Breast epithelium (tissue), 3 donors: Measurements from ENCODE around the gene SETD7.

Source experiments
- POLR2A ChIP-seq: fragments of 450-650 bp; IDR thresholded peaks from one replicate; pipeline ENCODE4 v1.6.1; 2016; ENCODE audit warnings: antibody characterized with exemption, mild to moderate bottlenecking, moderate library complexity
- TF ChIP-seq, protein P1 (sequence below), 3 donors: fragments of 450-650 bp; IDR thresholded peaks; one replicate each; pipeline ENCODE4 v1.5.1; 2016 to 2017; ENCODE audit warnings: antibody characterized with exemption in 3 of 3, mild to moderate bottlenecking in 3 of 3, moderate library complexity in 3 of 3

DNA sequence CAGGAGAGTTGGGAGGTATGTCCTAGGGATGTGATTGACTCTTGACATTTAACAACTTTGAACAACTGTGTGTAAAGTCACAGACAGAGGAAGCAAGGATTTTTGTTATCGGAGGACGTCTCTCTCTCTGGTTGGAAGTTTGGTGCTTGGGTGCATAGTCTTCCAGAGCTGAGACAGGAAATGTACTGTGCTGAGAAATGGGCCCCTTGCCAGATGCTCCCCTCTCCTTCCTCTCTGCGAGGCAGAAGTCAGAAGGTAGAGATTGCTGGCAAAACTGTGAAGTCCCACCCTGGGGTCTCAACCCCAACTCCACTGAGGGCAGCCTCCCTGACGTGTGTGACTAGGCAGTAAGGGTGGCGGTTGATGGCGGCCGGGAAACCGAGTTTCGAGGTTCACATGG lies 49.2 kb downstream of the SETD7 start:
- no peak for TF ChIP-seq POLR2A
- TF ChIP-seq, protein P1, sequence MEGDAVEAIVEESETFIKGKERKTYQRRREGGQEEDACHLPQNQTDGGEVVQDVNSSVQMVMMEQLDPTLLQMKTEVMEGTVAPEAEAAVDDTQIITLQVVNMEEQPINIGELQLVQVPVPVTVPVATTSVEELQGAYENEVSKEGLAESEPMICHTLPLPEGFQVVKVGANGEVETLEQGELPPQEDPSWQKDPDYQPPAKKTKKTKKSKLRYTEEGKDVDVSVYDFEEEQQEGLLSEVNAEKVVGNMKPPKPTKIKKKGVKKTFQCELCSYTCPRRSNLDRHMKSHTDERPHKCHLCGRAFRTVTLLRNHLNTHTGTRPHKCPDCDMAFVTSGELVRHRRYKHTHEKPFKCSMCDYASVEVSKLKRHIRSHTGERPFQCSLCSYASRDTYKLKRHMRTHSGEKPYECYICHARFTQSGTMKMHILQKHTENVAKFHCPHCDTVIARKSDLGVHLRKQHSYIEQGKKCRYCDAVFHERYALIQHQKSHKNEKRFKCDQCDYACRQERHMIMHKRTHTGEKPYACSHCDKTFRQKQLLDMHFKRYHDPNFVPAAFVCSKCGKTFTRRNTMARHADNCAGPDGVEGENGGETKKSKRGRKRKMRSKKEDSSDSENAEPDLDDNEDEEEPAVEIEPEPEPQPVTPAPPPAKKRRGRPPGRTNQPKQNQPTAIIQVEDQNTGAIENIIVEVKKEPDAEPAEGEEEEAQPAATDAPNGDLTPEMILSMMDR (IDR thresholded peaks at IDR 0.05), result no peak
